HepG2 (cell line): Measurements from ENCODE around the gene LRR1. TPM values are rescaled to one million over a fixed set of nuclear protein-coding genes. Genes with fewer than 3 reads are reported as not detected.
A peak's percentile ranks its signal among the peaks of the same experiment; 100 is the strongest.

Experiments
- ATAC-seq: fragments of 200-7000 bp; cut with Tn5 transposase; 3 replicates; pipeline ENCODE4 v1.9.1; 2020; ENCODE audit warnings: mild to moderate bottlenecking, moderate library complexity
- BruUV-seq: library from RNA; stranded (reverse); fragments of 400-500 nt; replicated peaks from 2 replicates; lab custom pipeline; 2021; lab: Mats Ljungman, UMichigan
- CTCF ChIA-PET: fragments of 300-600 bp; formaldehyde crosslinking; extraction: SDS; loops from one replicate; lab custom pipeline; 2021; ENCODE audit warnings: low total read pairs, inconsistent platforms, low intra/inter-chr PET ratio; lab: Yijun Ruan, JAX
- POLR2A ChIA-PET: fragments of 350-600 bp; sonication (Branson Sonifier 250); formaldehyde crosslinking; loops from one replicate; lab custom pipeline; 2020; ENCODE audit warnings: antibody characterized with exemption, inconsistent platforms; lab: Yijun Ruan, JAX
- DNase-seq: peaks from one replicate; pipeline ENCODE4 v3.0.0-alpha.2; 2015; ENCODE audit warnings: low spot score
- FAIRE-seq: peaks from 3 replicates; lab custom pipeline; 2011; peaks lifted over from hg19 to GRCh38; lab: Jason Lieb, UNC
- H2AFZ ChIP-seq: one replicate; pipeline ENCODE4 v1.6.1; 2011; ENCODE audit warnings: low read length, inconsistent platforms
- H3K27ac ChIP-seq: fragments of 300-600 bp; 3 replicates; pipeline ENCODE4 v1.8.0; 2011; ENCODE audit warnings: mixed run types, mild to moderate bottlenecking, mixed read lengths, low read length, inconsistent platforms; ENCODE audit not compliant: insufficient read depth; ENCODE audit errors: extremely low read length
- H3K27me3 ChIP-seq, 2 experiments: fragments of 200-600 bp in 1 of 2; 2 replicates in 1 of 2; 3 replicates in 1 of 2; pipeline versions ENCODE4 v1.6.0 to v1.8.0; 2011; ENCODE audit warnings: low read length in 2 of 2, mild to moderate bottlenecking in 2 of 2, moderate library complexity in 2 of 2, inconsistent platforms in 1 of 2; ENCODE audit not compliant: insufficient read depth in 2 of 2, control insufficient read depth in 1 of 2
- H3K36me3 ChIP-seq, 2 experiments: fragments of 200-600 bp in 1 of 2; replicated peaks in 1 of 2; 2 replicates in 1 of 2; 3 replicates in 1 of 2; pipeline versions ENCODE4 v1.5.1 to v1.8.0; 2011; ENCODE audit warnings: low read length in 2 of 2, inconsistent platforms in 1 of 2; ENCODE audit not compliant: insufficient read depth in 2 of 2, control insufficient read depth in 1 of 2
- H3K4me1 ChIP-seq: 2 replicates; pipeline ENCODE4 v1.5.1; 2012; ENCODE audit warnings: low read length, inconsistent platforms; ENCODE audit not compliant: insufficient read depth
- H3K4me2 ChIP-seq: 2 replicates; pipeline ENCODE4 v1.6.0; 2011; ENCODE audit warnings: low read depth, low read length, inconsistent platforms
- H3K4me3 ChIP-seq, 3 experiments: fragments of 200-600 bp in 1 of 3; sonication (generic), shearing (Covaris generic) in 1 of 3; replicated peaks in 1 of 3; 2 replicates each; pipeline ENCODE4 v1.5.1; 2011 to 2016; ENCODE audit warnings: low read length in 3 of 3, inconsistent platforms in 2 of 3, low read depth in 2 of 3, mild to moderate bottlenecking in 2 of 3, control low read depth in 1 of 3, mixed read lengths in 1 of 3; ENCODE audit not compliant: insufficient read depth in 1 of 3
- H3K79me2 ChIP-seq: one replicate; pipeline ENCODE4 v1.6.1; 2011; ENCODE audit warnings: low read length, inconsistent platforms; ENCODE audit not compliant: insufficient read depth
- H3K9ac ChIP-seq: 2 replicates; pipeline ENCODE4 v1.6.0; 2011; ENCODE audit warnings: mild to moderate bottlenecking, low read depth, low read length, inconsistent platforms; ENCODE audit not compliant: insufficient read depth
- H3K9me3 ChIP-seq: 2 replicates; pipeline ENCODE4 v1.5.1; 2012; ENCODE audit warnings: mild to moderate bottlenecking, low read length
- H4K20me1 ChIP-seq: 2 replicates; pipeline ENCODE4 v1.6.0; 2011; ENCODE audit warnings: inconsistent platforms, mild to moderate bottlenecking, low read length, moderate library complexity; ENCODE audit not compliant: insufficient read depth
- ATF2 ChIP-seq: sonication (generic); formaldehyde crosslinking; IDR thresholded peaks from 2 replicates; pipeline ENCODE4 v1.4.0; 2020; ENCODE audit warnings: missing genetic modification reagents
- CHD2 ChIP-seq: IDR thresholded peaks from 2 replicates; pipeline ENCODE4 v1.6.1; 2011; ENCODE audit warnings: low read depth, low read length, improper control_type of control experiment
- GLI4 ChIP-seq: sonication (generic); formaldehyde crosslinking; IDR thresholded peaks from 2 replicates; pipeline ENCODE4 v1.5.1; 2020; ENCODE audit warnings: missing genetic modification reagents, mild to moderate bottlenecking, moderate library complexity, borderline replicate concordance
- GMEB1 ChIP-seq: sonication (generic); formaldehyde crosslinking; IDR thresholded peaks from 2 replicates; pipeline ENCODE4 v1.5.1; 2020; ENCODE audit warnings: missing genetic modification reagents, mild to moderate bottlenecking, borderline replicate concordance
- HOXA3 ChIP-seq: sonication (generic); formaldehyde crosslinking; IDR thresholded peaks from 2 replicates; pipeline ENCODE4 v1.5.0; 2020; ENCODE audit warnings: missing genetic modification reagents
- KLF9 ChIP-seq: IDR thresholded peaks from 2 replicates; pipeline ENCODE4 v1.6.1; 2016; ENCODE audit warnings: low read depth
- NRL ChIP-seq: sonication (generic); formaldehyde crosslinking; IDR thresholded peaks from 2 replicates; pipeline ENCODE4 v1.5.0; 2020; ENCODE audit warnings: missing genetic modification reagents, mild to moderate bottlenecking, moderate library complexity, borderline replicate concordance
- PAF1 ChIP-seq: IDR thresholded peaks from 2 replicates; pipeline ENCODE4 v1.6.1; 2016; ENCODE audit warnings: missing genetic modification reagents, missing compliant biosample characterization
- POLR2A ChIP-seq, 2 experiments: IDR thresholded peaks; 2 replicates each; pipeline ENCODE4 v1.6.1; 2011; ENCODE audit warnings: low read depth in 2 of 2, low read length in 2 of 2, mild to moderate bottlenecking in 1 of 2, moderate library complexity in 1 of 2; ENCODE audit not compliant: insufficient read depth in 1 of 2
- POLR2AphosphoS2 ChIP-seq: IDR thresholded peaks from 2 replicates; pipeline ENCODE4 v1.6.1; 2011; ENCODE audit warnings: low read depth, low read length, improper control_type of control experiment
- POLR2AphosphoS5 ChIP-seq: IDR thresholded peaks from 2 replicates; pipeline ENCODE4 v1.6.1; 2012; ENCODE audit warnings: low read depth, low read length
- RARG ChIP-seq: sonication (generic); formaldehyde crosslinking; IDR thresholded peaks from 2 replicates; pipeline ENCODE4 v1.4.0; 2020; ENCODE audit warnings: low read depth, mild to moderate bottlenecking, missing genetic modification reagents
- STAG1 ChIP-seq: sonication (generic); formaldehyde crosslinking; IDR thresholded peaks from 2 replicates; pipeline ENCODE4 v1.4.0; 2020; ENCODE audit warnings: missing genetic modification reagents
- ZNF121 ChIP-seq: sonication (generic); formaldehyde crosslinking; IDR thresholded peaks from 2 replicates; pipeline ENCODE4 v1.5.0; 2020; ENCODE audit warnings: mild to moderate bottlenecking, missing genetic modification reagents
- ZNF234 ChIP-seq: sonication (generic); formaldehyde crosslinking; conservative IDR thresholded peaks from 2 replicates; pipeline ENCODE4 v1.5.1; 2020; ENCODE audit warnings: mild to moderate bottlenecking, missing genetic modification reagents
- ZNF24 ChIP-seq: fragments of 450-650 bp; IDR thresholded peaks from 2 replicates; pipeline ENCODE4 v1.6.1; 2017; ENCODE audit warnings: antibody characterized with exemption, mild to moderate bottlenecking
- ZNF589 ChIP-seq: sonication (generic); formaldehyde crosslinking; conservative IDR thresholded peaks from 2 replicates; pipeline ENCODE4 v1.8.0; 2022; ENCODE audit warnings: mild to moderate bottlenecking, moderate library complexity, missing genetic modification reagents
- ZNF660 ChIP-seq: sonication (generic); formaldehyde crosslinking; IDR thresholded peaks from 2 replicates; pipeline ENCODE4 v1.5.1; 2020; ENCODE audit warnings: mild to moderate bottlenecking, low read depth, missing genetic modification reagents, borderline replicate concordance
- ZNF724P ChIP-seq: sonication (generic); formaldehyde crosslinking; IDR thresholded peaks from 2 replicates; pipeline ENCODE4 v1.8.0; 2022; ENCODE audit warnings: missing genetic modification reagents, borderline replicate concordance
- ZNF850 ChIP-seq: sonication (generic); formaldehyde crosslinking; conservative IDR thresholded peaks from 2 replicates; pipeline ENCODE4 v1.9.0; 2021; ENCODE audit warnings: mild to moderate bottlenecking, missing genetic modification reagents
- ZUFSP ChIP-seq: sonication (generic); formaldehyde crosslinking; IDR thresholded peaks from 2 replicates; pipeline ENCODE4 v1.9.0; 2021; ENCODE audit warnings: missing genetic modification reagents, mild to moderate bottlenecking, borderline replicate concordance
- WGBS: methylation state at CpG from one replicate; pipeline ENCODE4 v1.1.6; 2017; ENCODE audit warnings: low lambda C conversion rate; 5-methylcytosine and 5-hydroxymethylcytosine counted together
- in situ Hi-C: cut with HindIII; loops from 2 replicates; pipeline ENCODE4 v1.10.0; 2017; ENCODE audit warnings: low pct_unique_long_range_greater_than_20kb; ENCODE audit not compliant: extremely low pct_ligation_motif_present
- intact Hi-C: fragments of 100-400 bp; cut with micrococcal nuclease; formaldehyde crosslinking; loops from one replicate; pipeline ENCODE4 v1.10.0; 2022; ENCODE audit not compliant: unreplicated experiment
- polyA plus RNA-seq, 8 experiments: library from polyadenylated mRNA; depleted of rRNA in 3 of 8; stranded (reverse) in 7 of 8; unstranded in 1 of 8; fragments of >200 nt; fragmentation: Illumina TruSeq in 4 of 8; extraction: Trizol in 4 of 8; gene quantifications; 2 replicates each; pipeline versions ENCODE4 v1.2.1 to v1.2.3, GENCODE V29; 2011 to 2016; ENCODE audit warnings: low read depth in 4 of 8, missing spikeins in 1 of 8, mixed read lengths in 1 of 8; ENCODE audit not compliant: insufficient read depth in 1 of 8
- total RNA-seq, 5 experiments: library from RNA; depleted of rRNA; stranded (reverse); fragments of >200 nt; fragmentation: Illumina TruSeq; extraction: Trizol; gene quantifications; 2 replicates each; pipeline ENCODE4 v1.2.3, GENCODE V29; 2016; ENCODE audit warnings: low read depth in 1 of 5

Gene LRR1
- total and polyA plus RNA-seq, 2 of the 13 experiments (the other 11 are each of a cell fraction or from before 2014, with no cell fraction given): 7.0 to 36.2 TPM

GRCh38 chr14:49582113-49582977, 16.4 kb upstream of the LRR1 start:
- ChIA-PET CTCF (no interaction called here), POLR2A (interaction anchor here (2.3 kb wide), 1 partner anchor 38 kb away, joined by 8 read pairs; the partner anchor contains the start of genes MGAT2 and RPL36AL)
- no peaks in the 10 kb centered on the region; a peak in 1 of 5 replicates for H3K27me3 ChIP-seq
- in situ Hi-C loops (no loop called here), intact Hi-C loops (no loop called here)
- no peak overlapping the region for H3K4me3 ChIP-seq
- H3K9me3 ChIP-seq: no peaks in the 10 kb centered on the region
- peak overlapping the region; percentile 21 for H3K27ac ChIP-seq
- no peak overlapping the region for H2AFZ ChIP-seq
- peaks cover 34% of the 10 kb centered on the region for H3K4me1 ChIP-seq
- peaks cover 61% of the 10 kb centered on the region for H3K79me2 ChIP-seq
- no TSS peak for BruUV-seq
- 91% methylated on average over 4 of the region's 4 CpGs for WGBS
- H3K36me3 ChIP-seq: peaks cover 8 to 23% of the 10 kb centered on the region in 2 experiments
- H3K9ac ChIP-seq: no peak overlapping the region
- no peak for FAIRE-seq
- no peak for DNase-seq
- peaks cover 57% of the 10 kb centered on the region for H4K20me1 ChIP-seq
- no peak for ATAC-seq
- H3K4me2 ChIP-seq: peak overlapping the region; percentile 75
- TF ChIP-seq ZNF121 (peak; percentile 70), KLF9 (CRISPR knock-in tag) (no peak), PAF1 (CRISPR knock-in tag) (peak; percentile 73; the same call in 1 of the 2 replicates), ZNF660 (CRISPR knock-in tag) (no peak), GLI4 (CRISPR knock-in tag) (no peak), STAG1 (CRISPR knock-in tag) (no peak), HOXA3 (CRISPR knock-in tag) (no peak), ZNF724P (no peak), ZUFSP (no peak), GMEB1 (CRISPR knock-in tag) (no peak), ZNF24 (no peak), ZNF589 (CRISPR knock-in tag) (no peak), POLR2AphosphoS2 (peak; percentile 39; the same call in 1 of the 2 replicates), ZNF234 (no peak), ZNF850 (no peak), ATF2 (0 out of 2 replicates have a peak, but pooled peaks have one; percentile 17), RARG (CRISPR knock-in tag) (no peak), CHD2 (no peak), POLR2A (IDR thresholded peaks at IDR 0.05; ENCODE audit: insufficient read depth in 1 of 2, low read depth in 2 of 2, low read length in 2 of 2) (peak; percentile 57 to 78; a peak in 3 of 4 replicates), NRL (CRISPR knock-in tag) (no peak), POLR2AphosphoS5 (peak; percentile 74)
